GM21390 (cell line): Measurements from ENCODE around the gene C3orf20.

Experiments
- ATAC-seq: cut with Tn5 transposase; IDR thresholded peaks from one replicate; pipeline ENCODE4 v1.9.1; 2021; ENCODE audit not compliant: unreplicated experiment

C3orf20 gene

DNA sequence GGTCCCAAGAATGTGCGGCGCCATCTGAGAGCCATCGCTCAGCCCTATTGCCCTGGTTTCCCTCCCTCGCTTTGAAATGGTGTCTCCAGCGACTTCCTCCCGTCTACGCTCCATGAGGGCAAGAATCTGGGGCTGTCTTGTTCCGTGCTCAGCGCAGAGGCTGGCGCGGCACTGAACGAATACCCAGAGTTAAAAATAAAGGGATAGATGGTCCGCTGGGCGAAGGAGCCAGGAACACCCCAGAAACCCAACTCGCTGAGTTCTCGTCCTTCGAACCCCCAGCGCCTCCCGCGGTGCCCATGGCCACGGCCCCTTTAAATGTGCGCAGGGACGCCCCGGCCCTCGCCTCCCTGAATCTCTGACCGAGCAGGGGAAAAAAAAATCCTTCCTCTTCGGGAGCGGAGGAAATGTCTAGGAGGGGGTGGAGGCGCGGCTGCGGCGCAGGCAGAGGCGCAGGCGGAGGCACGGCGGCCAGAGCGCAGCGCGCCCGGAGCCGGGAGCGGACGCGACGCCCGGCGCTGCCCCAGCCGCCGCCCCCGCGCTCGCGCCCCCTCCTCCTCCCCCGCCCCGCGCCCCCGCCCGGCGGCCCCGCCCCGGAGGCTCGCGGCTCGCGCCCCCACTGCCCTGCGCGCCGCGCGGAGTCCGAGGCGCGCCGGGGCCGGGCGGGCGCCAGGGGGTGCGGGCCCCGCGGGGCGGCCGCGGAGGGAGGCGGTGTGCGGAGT is 135.3 kb downstream of the C3orf20 start:
- no peak for ATAC-seq

DNA sequence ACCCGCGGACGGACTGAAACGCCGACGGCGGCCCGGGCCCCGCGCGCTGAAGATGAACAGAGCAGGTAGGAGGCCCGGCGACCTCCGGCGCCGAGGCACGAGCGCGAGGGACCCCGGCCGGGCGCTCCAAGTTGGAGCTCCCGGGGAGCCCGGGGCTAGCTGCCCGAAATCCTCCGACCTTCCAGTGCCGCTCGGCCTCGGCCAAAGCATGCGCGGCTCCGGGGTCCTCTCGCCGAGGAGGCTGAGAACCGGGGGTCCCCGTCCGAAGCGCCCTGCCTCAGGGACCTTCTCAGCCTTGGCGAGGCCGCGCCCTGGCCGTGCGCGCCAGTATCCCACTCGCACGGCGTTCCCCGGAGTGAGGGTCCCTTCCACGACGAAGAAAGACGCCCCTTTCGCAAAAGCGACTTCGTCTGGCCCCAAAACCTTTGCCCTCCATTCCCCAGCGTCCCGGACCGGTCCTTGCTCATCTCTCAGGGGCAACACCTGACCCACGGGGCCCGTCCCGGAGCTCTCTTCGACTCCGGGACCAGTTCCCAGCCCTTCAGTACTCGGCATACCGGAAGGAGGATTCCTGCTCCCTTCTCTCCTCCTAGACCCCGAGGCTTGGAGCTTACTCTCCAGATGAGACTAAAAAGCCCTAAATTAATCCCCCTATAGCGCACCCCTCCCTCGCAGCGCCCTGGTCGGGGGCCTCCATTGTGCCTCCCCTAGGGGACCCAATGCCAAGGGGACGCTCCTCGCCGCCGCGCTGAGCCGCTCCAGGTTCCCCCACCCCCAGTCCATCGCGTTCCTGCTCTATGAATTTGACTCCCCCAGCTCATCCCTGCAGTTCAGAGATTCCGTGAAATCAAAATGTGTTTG is 136.1 kb downstream of the C3orf20 start:
- no peak for ATAC-seq

DNA sequence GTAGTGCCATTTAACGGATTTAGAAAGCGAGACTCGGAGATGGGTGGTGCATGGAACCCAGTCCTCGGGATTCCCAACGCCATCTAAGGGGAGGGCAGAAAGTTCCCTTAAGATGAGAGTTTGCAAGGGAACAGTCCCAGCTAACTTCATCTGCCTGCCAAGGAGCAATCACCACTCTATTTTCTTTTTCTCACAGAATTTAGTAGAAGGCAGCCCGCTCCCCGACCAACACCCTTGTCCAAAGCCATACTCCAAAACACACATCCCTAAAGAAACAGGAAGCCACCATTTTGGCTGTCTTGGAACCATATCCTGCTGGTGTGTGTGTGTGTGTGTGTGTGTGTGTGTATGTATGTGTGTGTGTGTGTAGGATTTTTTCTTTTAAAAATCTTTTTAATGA is 136.7 kb downstream of the C3orf20 start:
- ATAC-seq: no peak

GRCh38 chr3:14812196-14812790 is 137.4 kb downstream of the C3orf20 start:
- no peak for ATAC-seq

DNA sequence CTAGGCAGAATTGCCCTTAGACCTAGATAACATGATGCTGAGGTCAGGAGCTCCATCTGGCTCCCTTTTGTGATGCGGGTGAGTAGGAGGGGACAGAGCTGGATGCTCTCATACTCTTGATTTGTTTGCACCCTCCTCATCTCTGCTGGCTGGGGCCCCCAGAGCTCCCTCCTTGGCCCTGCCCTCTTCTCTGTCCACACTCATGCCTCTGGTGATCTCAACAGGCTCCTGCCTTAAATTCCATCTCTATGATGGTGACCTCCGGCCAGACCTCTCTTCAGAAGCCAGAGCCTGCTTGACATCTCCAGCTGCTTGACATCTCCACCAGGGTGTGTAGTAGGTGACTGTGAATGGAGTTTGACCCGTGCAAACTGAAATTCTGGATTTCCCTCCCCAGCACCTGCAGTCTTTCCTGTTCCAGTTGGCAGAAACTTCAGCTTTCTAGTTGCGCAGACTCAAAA is 139.5 kb downstream of the C3orf20 start:
- ATAC-seq: no peak

GRCh38 chr3:14816359-14816758 is 141.4 kb downstream of the C3orf20 start:
- ATAC-seq: no peak

- ATAC-seq: no peak
These were observed 144.0 kb downstream of the C3orf20 start, which contains the start of gene FGD5 for GRCh38 chr3:14818804-14819500. Gene FGD5 (plus strand): TSS chr3:14818962. CDS start chr3:14819072, 110 bp downstream.

DNA sequence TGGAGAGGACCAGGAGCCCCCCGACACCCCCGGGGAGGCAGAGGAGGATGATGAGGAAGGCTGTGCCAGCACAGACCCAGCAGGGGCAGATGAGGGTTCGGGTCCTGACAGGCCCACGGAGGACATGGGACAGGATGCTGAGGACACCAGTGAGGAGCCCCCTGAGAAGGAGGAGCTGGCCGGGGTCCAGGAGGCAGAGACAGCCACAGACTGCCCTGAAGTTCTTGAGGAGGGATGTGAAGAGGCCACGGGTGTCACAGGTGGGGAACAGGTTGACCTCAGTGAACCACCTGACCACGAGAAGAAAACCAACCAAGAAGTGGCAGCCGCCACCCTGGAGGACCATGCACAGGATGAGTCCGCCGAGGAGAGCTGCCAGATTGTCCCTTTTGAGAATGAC is 144.7 kb downstream of the C3orf20 start:
- no peak for ATAC-seq

DNA sequence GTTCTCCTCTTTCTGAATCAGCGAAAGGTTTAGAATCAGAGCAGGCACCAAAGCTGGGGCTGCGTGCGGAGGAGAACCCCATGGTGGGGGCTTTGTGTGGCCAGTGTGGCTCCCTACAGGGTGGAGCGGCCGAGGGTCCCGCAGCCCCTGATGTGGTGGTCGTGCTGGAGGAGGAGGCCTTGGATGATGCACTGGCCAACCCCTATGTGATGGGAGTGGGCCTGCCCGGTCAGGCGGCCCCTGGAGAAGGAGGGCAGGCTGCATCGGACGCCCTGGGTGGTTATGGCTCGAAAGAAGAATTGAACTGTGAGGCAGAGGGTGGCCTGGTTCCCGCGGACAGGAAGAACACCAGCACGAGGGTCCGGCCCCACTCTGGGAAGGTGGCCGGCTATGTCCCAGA is 145.2 kb downstream of the C3orf20 start:
- ATAC-seq: no peak

DNA sequence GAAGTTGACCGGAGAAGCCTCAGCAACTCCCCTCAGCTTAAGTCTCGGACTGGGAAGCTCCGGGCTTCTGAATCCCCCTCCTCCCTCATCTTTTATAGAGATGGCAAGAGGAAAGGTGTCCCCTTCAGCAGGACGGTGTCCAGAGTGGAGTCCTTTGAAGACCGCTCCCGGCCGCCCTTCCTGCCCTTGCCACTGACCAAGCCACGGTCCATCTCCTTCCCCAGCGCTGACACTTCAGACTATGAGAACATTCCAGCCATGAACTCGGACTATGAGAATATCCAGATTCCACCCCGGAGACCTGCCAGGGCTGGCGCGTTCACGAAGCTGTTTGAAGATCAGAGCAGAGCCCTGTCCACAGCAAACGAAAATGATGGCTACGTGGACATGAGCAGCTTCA is 146.2 kb downstream of the C3orf20 start:
- no peak for ATAC-seq

DNA sequence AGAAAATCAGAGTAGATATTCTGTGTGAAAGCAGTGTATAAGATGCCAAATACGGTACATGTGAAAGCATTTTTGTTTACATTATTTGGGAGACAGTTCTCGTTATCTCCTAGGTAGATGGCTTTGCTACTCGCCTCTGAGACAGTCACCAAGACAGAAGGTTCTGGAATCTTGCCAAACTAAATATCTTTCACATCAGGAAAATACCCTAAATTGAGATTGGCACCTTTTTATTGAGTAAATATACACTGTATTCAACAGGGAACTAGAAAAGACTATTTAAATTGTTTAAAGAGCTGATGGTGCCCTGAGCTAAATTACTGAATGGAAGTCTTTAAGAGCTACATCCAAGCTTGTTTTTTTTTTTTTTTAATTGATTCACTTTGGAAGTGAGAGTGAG is 147.2 kb downstream of the C3orf20 start:
- no peak for ATAC-seq
